Measurements from ENCODE around the gene TTLL1.

The TTLL1 gene

GRCh38 chr22:42994276-42994916 lies 94.8 kb downstream of the TTLL1 start:
- no peak for TF ChIP-seq CTCF (IDR thresholded peaks at IDR 0.05; ENCODE audit: borderline replicate concordance, control extremely low read depth, extremely low read depth, insufficient read depth, missing control alignments)
- in situ Hi-C loops (cut with MboI; ENCODE audit: low sequenced_read_pairs, unreplicated experiment), result no loop called here
- no peak for DNase-seq (ENCODE audit: low spot score)

- in situ Hi-C loops (cut with MboI; ENCODE audit: low sequenced_read_pairs, unreplicated experiment), result no loop called here
- no peak for TF ChIP-seq CTCF (IDR thresholded peaks at IDR 0.05; ENCODE audit: borderline replicate concordance, control extremely low read depth, extremely low read depth, insufficient read depth, missing control alignments)
- no peak for DNase-seq (ENCODE audit: low spot score)
Measured at GRCh38 chr22:42993651-42994275, 95.4 kb downstream of the TTLL1 start.

- TF ChIP-seq CTCF (IDR thresholded peaks at IDR 0.05; ENCODE audit: borderline replicate concordance, control extremely low read depth, extremely low read depth, insufficient read depth, missing control alignments), result no peak
- in situ Hi-C loops (cut with MboI; ENCODE audit: low sequenced_read_pairs, unreplicated experiment), result no loop called here
- DNase-seq (ENCODE audit: low spot score), result no peak
Measured at GRCh38 chr22:42992886-42993479, 96.2 kb downstream of the TTLL1 start.

GRCh38 chr22:42992092-42992491 lies 97.1 kb downstream of the TTLL1 start:
- DNase-seq (ENCODE audit: low spot score), result no peak
- in situ Hi-C loops (cut with MboI; ENCODE audit: low sequenced_read_pairs, unreplicated experiment), result no loop called here
- TF ChIP-seq CTCF (IDR thresholded peaks at IDR 0.05; ENCODE audit: borderline replicate concordance, control extremely low read depth, extremely low read depth, insufficient read depth, missing control alignments), result no peak

- no peak for TF ChIP-seq CTCF (IDR thresholded peaks at IDR 0.05; ENCODE audit: borderline replicate concordance, control extremely low read depth, extremely low read depth, insufficient read depth, missing control alignments)
- in situ Hi-C loops (cut with MboI; ENCODE audit: low sequenced_read_pairs, unreplicated experiment), result no loop called here
- DNase-seq (ENCODE audit: low spot score), result no peak
Measured at GRCh38 chr22:42991010-42991651, 98.1 kb downstream of the TTLL1 start.

GRCh38 chr22:42990131-42990838 lies 98.9 kb downstream of the TTLL1 start:
- no peak for TF ChIP-seq CTCF (IDR thresholded peaks at IDR 0.05; ENCODE audit: borderline replicate concordance, control extremely low read depth, extremely low read depth, insufficient read depth, missing control alignments)
- in situ Hi-C loops (cut with MboI; ENCODE audit: low sequenced_read_pairs, unreplicated experiment), result no loop called here
- DNase-seq (ENCODE audit: low spot score), result no peak

All from GM13976 (cell line).